ENCODE measurements around the gene IFT122. TPM values are rescaled to one million over a fixed set of nuclear protein-coding genes. Genes with fewer than 3 reads are reported as not detected.
"Not testable (repeated sequence)": the region's sequence is repeated elsewhere in the genome, so short reads cannot be mapped to it uniquely, and the experiment has no call there.

IFT122 gene
- polyA plus RNA-seq, 4 donors = 42.1 to 56.8 (median 50.6) TPM

DNA sequence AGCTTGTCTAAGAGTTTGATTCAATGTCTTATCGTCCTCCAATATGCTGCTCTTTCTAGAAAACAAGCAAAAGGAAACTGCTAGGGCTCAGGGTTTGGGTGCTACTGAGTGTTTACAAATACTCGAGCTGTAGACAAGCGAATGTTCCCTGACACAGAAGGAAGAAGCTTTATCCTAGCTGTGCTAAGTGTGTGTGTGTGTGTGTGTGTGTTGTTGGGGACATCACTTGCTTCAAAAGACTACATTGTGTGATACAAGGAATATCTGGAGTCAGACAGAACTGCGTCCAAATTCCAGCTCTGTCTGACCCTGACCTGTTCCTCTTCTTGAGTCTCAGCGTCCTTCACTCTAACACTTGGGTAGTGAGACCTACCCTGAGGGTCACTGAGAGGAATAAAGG lies 54.5 kb downstream of the IFT122 start:
- DNase-seq (ENCODE audit: low read depth in 4 of 4, low spot score in 3 of 4) = not testable (repeated sequence)

DNA sequence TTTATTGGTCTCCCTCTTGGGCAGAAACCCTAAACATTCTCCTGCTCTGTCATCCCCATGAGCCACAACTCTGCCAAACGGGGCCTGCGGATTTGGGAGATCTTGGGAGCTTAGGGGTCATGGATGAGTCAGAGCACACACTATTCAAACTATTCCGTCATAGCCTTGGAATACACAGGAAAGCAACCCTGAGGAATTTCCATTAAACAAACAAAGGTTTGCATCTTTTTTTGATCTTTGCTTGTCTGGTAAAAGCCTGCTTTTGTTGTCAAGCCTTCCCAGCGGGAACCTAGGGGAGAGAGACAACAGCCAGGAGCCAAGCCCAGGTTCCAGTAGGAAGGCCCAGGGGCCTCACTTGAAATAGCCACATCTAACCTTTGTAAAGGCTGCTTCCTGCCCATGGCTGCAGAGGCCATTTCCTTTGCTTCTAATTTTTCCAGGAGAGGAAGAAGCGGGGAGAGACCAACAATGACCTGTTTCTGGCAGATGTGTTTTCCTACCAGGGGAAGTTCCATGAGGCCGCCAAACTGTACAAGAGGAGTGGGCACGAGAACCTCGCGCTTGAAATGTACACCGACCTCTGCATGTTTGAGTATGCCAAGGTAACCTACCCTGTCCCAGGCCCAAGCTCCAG lies 55.1 kb downstream of the IFT122 start:
- DNase-seq (ENCODE audit: low read depth in 4 of 4, low spot score in 3 of 4) = not testable (repeated sequence)

DNA sequence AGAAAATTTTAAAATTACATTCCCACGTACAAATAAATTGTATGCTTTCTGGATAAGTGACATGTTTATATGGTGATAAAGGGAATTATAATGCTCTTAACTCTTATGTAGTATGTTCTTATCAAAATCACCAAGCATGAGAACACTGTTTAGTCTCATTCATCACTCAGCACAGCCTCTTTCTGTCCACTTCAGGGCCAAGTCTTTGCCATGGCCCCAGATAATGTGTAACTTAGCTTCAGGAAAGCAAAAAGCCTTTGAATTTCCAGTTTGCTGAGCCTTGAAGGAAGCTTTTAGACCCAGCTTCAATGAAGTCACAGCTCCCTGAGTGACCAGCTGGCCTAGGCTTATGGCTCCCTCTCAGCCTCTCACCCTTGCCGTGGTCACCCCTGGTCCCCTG lies 57.9 kb downstream of the IFT122 start:
- not testable (repeated sequence) for DNase-seq (ENCODE audit: low read depth in 4 of 4, low spot score in 3 of 4)

DNA sequence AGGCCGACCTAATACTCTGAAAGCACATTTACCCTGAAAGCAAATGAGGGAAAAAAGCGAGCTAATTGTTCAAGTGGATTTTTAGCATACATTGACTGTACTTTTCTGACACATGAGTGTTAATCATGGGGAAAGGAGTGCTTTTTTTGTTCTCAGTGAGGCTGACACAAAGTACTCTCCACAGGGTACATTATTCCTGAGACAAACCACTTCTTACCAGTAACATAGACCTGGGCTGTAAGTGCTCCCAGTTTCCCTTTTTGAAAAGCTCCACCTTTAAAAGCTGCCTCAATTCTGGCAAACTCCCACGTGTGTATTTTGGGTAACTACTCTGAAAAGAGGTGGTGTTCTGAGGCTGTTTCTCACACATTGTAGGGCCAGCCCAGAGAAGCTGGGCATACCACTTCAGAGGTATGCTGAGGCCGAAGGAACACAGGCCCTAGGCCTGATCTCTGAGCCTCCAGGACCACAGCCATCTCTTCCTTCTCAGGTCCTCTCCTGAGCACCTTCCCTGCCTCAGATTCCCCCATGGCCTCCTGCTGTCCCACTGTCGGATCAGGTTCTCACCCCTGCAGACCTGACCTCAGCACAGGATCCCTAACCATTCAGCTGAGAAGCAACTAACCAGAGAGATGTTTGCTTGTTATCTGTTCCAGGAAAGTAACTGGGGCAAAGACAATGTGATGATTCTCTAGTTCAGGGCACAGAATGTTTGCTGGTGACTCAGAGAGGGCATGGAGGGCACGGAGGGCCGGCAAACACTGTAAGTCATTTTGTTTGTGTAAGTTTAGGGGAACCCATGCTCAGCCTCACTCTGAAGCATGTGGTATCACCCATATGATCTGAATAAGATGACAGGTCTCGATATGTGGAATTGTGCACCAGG lies 58.8 kb downstream of the IFT122 start:
- not testable (repeated sequence) for DNase-seq (ENCODE audit: low read depth in 4 of 4, low spot score in 3 of 4)

DNA sequence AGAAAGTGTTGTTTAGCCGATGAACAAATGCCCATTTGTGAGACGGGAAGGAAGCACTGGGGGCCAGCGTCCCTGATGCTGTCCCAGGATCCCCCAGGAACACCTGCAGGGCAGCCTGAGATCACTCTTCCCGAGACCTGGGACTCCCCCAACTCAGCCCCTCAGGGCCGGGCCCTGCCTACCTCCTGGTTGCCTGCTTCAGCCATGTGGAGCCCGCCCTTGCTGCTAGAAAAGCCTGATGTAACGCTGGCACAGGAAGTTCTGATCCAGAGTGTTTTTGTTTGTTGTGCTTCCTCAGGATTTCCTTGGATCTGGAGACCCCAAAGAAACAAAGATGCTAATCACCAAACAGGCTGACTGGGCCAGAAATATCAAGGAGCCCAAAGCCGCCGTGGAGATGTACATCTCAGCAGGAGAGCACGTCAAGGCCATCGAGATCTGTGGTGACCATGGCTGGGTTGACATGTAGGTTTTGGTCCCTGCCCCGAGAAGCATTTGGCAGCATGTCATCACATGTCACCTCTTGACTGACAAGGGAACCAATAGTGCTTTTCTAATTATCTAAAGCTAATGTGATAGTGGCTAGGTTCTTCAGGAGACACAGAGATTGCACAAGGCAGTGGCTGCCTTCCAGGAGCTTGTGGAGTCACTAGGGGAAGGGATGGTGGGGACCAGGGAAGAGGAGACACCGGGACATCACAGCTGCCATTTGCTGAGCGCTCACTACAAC lies 59.7 kb downstream of the IFT122 start:
- not testable (repeated sequence) for DNase-seq (ENCODE audit: low read depth in 4 of 4, low spot score in 3 of 4)

DNA sequence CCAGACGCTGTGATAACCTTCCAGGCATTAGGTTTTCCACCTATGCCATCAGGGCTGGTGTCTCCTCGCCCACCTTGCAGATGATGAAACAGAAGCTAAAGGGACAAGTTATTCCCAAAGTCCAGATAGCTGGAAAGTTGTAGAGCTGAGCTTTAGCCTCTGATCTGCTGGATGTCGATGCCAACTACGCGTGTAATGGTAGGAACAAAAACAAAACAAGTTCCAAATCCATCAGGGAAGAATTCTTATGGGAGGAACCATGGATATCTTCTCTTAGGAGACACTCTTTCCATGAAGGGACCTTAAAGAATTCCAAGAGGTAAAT lies 60.3 kb downstream of the IFT122 start:
- no peak for DNase-seq (ENCODE audit: low read depth in 4 of 4, low spot score in 3 of 4)

DNA sequence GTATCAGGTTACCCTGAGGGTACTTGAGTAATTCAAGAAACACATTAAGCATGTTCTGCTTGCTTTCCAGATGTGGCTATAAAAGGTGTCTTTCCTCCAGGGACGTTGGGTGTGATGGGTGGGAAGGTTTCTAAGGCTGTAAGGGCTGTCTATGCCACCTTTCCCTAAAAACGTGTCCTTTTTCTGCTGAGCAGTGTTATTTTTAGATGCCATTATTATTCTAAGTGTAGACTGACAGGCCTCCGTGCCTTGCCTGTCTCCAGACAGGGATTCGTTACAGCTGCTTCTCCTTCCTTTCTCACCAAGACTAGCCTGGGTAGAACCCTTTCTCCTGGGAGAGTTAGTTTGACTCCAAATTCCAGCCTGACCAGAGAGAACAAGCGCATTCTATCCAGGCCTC lies 61.6 kb downstream of the IFT122 start:
- no peak for DNase-seq (ENCODE audit: low read depth in 4 of 4, low spot score in 3 of 4)

DNA sequence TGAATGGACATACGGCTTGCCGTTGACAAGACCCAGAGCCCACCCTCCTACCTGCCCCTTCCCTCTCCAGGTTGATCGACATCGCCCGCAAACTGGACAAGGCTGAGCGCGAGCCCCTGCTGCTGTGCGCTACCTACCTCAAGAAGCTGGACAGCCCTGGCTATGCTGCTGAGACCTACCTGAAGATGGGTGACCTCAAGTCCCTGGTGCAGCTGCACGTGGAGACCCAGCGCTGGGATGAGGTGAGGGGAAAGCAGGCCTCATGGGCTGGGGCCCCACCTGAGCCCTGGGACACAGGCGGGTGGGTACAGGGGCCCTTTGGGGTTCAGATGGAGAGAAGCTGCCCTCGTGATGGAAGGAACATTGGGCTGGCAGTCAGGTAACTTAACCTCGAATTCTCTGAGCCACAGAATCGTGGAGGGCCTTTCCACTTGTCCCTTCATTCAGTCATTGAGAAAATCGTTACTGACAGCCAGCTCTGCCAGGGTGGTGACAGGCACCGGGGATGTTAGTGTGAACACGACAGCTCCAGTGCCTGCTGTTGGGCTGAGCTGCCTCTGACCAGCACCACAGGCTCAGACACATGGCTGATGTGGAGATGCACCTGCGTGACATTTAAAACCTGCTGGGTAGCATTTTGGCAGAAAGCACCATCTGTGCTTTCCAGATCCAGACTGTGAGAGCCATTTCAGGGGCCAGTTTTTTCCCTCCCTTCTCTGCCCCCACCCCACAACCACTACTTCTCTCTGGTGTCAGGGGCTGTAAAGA lies 62.8 kb downstream of the IFT122 start:
- DNase-seq (ENCODE audit: low read depth in 4 of 4, low spot score in 3 of 4) = no peak

DNA sequence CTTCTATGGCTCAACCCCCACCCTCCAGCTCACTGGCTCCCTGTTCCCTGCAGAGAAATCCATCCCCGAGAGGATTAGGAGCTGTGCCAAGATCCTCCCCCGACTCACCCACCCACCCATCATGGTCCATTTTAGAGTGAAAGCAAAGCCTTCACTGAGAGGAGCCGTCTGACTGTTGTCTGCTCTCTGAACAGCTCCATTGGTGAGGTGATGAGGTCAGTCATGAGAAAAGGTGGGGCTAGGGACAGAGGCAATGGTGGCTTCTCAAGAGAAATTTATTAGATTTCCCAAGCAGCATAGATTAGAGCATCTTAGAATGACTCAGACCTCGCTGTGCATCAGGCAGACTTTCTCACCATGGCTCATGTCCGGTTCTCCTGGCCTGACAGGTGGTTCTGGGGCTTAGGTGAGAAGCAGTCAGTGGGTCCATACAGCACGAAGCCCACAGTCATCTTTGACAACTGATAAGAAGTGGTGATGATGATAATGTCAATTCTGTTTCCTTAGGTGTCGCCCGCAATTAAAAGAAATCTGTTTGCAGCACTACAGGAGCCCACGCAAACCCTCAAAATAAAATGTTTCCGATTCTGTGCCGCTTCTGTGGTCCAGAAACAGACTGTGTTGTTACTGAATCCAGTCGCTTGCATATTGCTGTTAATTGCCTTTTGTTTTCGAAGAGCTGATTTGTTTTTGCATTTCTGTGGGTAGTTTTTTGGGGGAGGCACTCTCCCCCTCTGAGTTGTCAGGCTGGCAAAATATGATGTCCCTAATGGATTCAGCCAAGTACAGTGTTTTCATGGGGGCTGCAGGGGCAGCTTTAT lies 63.7 kb downstream of the IFT122 start:
- DNase-seq (ENCODE audit: low read depth in 4 of 4, low spot score in 3 of 4) = no peak

DNA sequence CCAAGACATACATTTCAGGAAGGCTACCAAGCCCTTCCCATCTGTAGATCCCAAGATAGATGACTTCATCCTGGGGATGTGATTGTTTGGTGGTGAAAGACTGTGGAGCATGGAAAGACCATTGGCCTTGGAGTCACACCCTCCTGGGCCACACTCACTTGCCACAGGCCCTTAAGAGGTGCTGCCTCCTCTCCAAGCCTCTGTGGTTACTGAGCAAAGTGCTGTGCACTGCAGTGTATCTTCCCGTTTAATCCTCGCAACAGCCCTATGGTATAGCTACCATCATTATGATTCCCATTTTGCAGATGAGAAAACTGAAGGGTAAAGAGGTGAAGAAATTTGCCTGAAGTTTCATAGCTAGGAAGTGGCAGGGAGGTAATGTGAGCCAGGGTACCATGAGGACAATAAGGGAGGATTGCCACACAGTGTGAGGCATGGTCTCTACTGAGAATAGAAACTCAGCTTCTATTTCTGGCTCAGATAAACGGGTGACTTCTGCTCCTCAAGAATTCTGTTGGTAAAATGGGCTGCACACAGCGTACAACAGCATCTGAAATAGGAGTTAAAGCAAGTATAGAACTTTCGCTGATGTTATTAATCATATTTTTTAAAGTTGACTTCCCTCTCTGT lies 64.6 kb downstream of the IFT122 start:
- no peak for DNase-seq (ENCODE audit: low read depth in 4 of 4, low spot score in 3 of 4)

DNA sequence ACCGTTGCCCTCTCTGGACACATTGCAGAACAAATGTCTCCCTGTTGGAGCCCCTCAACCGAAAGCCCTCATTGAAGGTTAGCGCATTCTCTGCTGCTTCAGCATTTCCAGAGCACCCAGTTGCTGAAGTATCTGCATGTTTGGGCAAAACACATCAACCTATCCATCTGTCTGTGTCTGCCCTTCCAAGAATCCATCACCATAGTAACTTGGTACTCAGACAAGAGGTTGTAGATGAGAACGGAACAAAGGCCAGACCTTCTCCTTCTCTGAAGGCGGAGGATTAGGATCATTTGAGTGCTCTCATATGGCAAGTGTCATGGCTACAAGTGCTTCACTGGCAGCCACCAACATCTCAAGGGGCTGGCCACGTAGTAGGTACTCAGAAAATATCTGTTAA lies 65.3 kb downstream of the IFT122 start:
- DNase-seq (ENCODE audit: low read depth in 4 of 4, low spot score in 3 of 4) = no peak

DNA sequence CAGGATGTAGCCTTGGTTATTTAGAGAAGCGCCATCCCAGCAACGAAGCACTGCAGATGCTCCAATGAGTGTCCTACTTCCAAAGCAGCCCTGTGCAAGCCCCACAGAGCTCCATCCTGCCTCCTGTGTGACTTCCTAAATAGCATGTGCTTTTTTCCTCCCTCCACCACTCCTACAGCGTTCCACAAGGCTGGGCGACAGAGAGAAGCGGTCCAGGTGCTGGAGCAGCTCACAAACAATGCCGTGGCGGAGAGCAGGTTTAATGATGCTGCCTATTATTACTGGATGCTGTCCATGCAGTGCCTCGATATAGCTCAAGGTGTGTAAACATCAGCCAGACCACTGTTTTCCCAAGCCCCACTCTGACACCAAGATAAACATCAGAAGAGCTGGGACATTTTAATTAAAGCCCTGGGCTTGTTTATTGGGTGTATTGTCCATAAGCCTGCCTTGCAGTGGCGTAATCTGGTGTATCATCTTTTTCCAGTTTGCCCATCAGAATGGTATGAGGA lies 66.3 kb downstream of the IFT122 start:
- no peak for DNase-seq (ENCODE audit: low read depth in 4 of 4, low spot score in 3 of 4)

DNA sequence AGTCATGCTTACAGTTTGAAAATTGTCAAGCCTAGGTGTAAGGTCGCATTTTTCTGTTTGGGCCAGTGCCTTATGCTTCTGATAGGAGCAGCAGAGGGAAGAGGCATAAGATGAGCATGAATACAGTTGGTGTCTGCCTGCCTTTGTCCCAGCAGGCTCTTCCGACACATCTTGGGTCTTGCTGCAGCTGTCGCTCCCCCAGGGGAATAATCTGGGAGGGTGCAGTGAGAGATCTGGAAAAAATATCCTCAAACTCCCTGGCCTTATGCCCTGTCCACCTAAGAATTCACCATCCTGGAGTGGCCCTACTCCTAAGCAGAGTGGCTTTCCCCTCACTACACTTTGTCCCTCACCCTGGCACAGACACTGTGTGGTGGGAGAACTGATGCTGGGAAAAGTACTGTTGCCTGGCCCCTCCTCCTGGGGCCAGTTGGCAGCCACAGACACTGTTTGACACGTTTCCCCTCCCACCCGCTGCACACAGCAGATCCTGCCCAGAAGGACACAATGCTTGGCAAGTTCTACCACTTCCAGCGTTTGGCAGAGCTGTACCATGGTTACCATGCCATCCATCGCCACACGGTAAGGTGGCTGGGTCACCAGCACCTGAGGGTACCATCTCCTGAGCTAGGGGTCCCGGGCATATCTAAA lies 67.3 kb downstream of the IFT122 start:
- no peak for DNase-seq (ENCODE audit: low read depth in 4 of 4, low spot score in 3 of 4)

DNA sequence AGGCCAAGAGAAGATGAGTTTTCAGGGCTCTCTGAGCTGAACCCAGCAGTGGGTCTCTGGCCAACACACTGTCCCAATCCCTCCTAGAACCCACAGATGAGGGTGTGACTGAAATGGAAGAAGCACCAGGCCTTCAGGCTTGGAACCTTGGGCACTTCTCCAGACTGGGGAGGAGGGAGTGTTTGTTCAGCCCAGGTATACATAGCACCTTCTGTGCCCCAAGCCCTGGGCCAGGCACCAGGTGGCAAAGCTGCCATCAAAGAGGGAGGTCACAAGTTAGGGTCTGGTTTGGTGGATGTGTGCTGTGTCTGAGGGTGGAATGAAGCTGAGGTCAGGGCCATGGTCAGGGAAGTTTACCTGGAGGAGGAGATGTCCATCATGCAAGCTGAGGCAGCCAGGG lies 72.6 kb downstream of the IFT122 start:
- DNase-seq (ENCODE audit: low read depth in 4 of 4, low spot score in 3 of 4) = no peak

DNA sequence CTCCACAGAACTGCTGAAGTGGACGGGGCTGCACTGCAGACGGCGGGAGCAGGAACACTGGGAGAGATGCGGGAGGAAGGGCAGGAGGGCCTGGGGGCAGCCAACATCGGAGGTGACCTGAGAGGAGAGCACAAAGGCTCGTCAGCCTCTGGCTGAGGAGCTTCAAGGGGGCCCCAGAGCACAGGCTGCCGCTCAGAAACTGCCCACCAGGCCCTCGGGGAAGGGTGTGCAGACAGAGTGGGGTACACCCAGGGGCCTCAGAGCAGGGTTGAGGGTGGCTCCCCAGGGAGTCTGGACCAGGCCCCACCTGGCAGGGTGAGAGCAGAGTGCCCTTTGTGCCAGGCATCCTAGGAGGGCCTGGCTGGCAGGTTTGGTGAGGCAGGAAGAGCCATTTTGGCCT lies 73.7 kb downstream of the IFT122 start:
- DNase-seq (ENCODE audit: low read depth in 4 of 4, low spot score in 3 of 4) = no peak

DNA sequence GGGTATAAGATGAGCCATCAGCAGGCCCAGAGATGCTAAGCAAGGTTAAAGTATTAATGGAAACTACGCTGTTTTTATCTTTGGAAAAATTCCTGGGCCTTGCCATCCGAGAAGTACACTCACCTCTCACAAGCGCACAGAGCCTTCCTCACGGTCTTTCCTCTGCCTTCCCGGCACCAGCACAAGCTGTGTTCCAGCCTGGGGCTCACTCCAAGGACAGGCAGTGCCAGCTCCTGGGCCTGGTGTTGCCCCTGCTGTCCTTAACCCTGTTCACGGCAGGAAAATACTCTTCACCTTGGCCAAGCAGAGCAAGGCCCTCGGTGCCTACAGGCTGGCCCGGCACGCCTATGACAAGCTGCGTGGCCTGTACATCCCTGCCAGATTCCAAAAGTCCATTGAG lies 74.1 kb downstream of the IFT122 start:
- no peak for DNase-seq (ENCODE audit: low read depth in 4 of 4, low spot score in 3 of 4)

DNA sequence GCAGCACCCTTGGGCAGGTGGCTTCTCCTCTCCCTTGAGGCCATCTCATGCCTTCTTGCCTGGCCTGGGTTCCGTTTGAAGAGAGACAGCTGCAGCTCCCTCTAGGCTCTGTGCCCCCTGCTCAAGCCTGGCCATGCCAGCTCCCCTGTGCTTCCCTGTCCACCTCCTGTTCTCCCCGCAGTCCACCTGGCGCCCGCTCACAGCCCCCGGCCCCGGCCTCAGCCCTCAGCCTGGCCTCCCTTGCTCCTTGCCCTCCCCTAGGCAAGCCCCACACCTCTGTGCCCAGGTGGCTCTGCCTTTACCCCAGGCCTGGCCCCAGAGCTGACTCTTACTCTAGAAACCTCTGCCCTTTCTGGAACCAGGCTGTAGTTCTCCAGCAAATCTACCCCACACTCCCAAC lies 74.5 kb downstream of the IFT122 start:
- no peak for DNase-seq (ENCODE audit: low read depth in 4 of 4, low spot score in 3 of 4)

DNA sequence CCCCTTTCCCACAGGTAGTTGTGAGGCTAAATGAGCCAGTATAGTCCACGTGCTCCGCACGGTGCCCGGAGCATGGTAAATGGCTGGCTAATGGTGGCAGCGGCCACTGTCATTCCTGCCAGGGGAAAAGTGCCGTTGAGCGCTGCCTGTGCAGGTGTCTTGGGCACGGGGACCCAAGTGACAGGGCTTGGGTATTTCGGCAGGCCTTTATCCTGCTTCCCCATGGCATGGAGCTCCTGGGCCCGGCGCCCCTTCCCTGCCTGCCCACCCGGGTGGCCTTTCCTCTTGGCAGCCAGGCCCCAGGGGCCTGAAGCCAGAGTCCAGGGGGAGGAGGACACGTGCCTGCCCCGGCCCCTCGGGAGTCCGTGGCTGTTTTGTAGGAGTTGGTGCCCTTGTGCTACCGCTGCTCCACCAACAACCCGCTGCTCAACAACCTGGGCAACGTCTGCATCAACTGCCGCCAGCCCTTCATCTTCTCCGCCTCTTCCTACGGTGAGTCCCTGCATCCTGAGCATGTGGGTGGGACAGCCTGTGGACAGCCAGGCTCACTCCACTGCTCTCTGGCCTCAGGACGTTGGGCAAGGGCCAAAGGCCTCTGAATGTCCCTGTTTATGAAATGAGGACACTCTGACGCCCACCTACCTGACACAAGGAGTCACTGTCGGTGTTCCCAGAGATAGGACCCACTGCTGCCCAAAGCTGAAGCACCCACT lies 75.2 kb downstream of the IFT122 start:
- not testable (repeated sequence) for DNase-seq (ENCODE audit: low read depth in 4 of 4, low spot score in 3 of 4)
